HT-29 (cell line): Measurements from ENCODE around the gene CERS2. TPM values are rescaled to one million over a fixed set of nuclear protein-coding genes. Genes with fewer than 3 reads are reported as not detected.
A peak's percentile ranks its signal among the peaks of the same experiment; 100 is the strongest.

ENCODE experiments used
- DNase-seq: peaks from one replicate; pipeline ENCODE4 v3.0.0-alpha.2; 2015; ENCODE audit warnings: low spot score
- total RNA-seq: library from RNA; depleted of rRNA; stranded (reverse); fragments of >200 nt; shearing (Covaris generic); gene quantifications from 2 replicates; pipeline ENCODE4 v1.2.3, GENCODE V29; 2014; rRNA removed

CERS2 gene
- 152 and 162 TPM in 2 replicates for total RNA-seq

GRCh38 chr1:150974580-150975478 lies at the start of gene CERS2:
Gene CERS2, minus strand, starts transcription at chr1:150974835. Its CDS starts 5,745 bp downstream, at chr1:150969090.
- DNase-seq: peak; percentile 76

- peak; percentile 50 for DNase-seq
Observed at GRCh38 chr1:151013518-151013917, 38.9 kb upstream of the CERS2 start.

GRCh38 chr1:151012684-151013471 lies 38.2 kb upstream of the CERS2 start:
- peak; percentile 69 for DNase-seq

GRCh38 chr1:151011154-151011850 lies 36.7 kb upstream of the CERS2 start:
- no peak for DNase-seq

GRCh38 chr1:151010346-151010726 lies 35.7 kb upstream of the CERS2 start:
- DNase-seq: no peak

- DNase-seq: no peak
Observed at GRCh38 chr1:151009674-151010345, 35.2 kb upstream of the CERS2 start.

GRCh38 chr1:151009206-151009587 lies 34.6 kb upstream of the CERS2 start:
- DNase-seq: no peak

- peak; percentile 99 for DNase-seq
Observed at GRCh38 chr1:151008244-151009205, 33.9 kb upstream of the CERS2 start, which contains the start of gene PRUNE1. Gene PRUNE1, plus strand, starts transcription at chr1:151008449. Its CDS starts 184 bp downstream, at chr1:151008633.

GRCh38 chr1:151007853-151008243 lies 33.2 kb upstream of the CERS2 start:
- no peak for DNase-seq

GRCh38 chr1:151006327-151007052 lies 31.9 kb upstream of the CERS2 start, which contains the start of gene MINDY1:
Gene MINDY1, minus strand, starts transcription at chr1:151006902. Its CDS starts 4,285 bp downstream, at chr1:151002617.
- DNase-seq: peak; percentile 88

- peak; percentile 51 for DNase-seq
Observed at GRCh38 chr1:151005729-151006319, 31.2 kb upstream of the CERS2 start.

GRCh38 chr1:151003180-151003579 lies 28.5 kb upstream of the CERS2 start:
- DNase-seq: no peak

GRCh38 chr1:151002611-151003010 lies 28.0 kb upstream of the CERS2 start:
- no peak for DNase-seq

GRCh38 chr1:151002051-151002450 lies 27.4 kb upstream of the CERS2 start:
- no peak for DNase-seq

- DNase-seq: no peak
Observed at GRCh38 chr1:151001602-151002001, 27.0 kb upstream of the CERS2 start.

- no peak for DNase-seq
Observed at GRCh38 chr1:151000408-151000807, 25.8 kb upstream of the CERS2 start.

GRCh38 chr1:150999926-151000325 lies 25.3 kb upstream of the CERS2 start:
- DNase-seq: no peak

- DNase-seq: no peak
Observed at GRCh38 chr1:150999051-150999674, 24.5 kb upstream of the CERS2 start.
